ENCODE data around the gene CISH.
A peak's percentile ranks its signal among the peaks of the same experiment; 100 is the strongest.

The CISH gene

GRCh38 chr3:50656417-50657195 is 45.0 kb upstream of the CISH start:
- TF ChIP-seq, protein P1, sequence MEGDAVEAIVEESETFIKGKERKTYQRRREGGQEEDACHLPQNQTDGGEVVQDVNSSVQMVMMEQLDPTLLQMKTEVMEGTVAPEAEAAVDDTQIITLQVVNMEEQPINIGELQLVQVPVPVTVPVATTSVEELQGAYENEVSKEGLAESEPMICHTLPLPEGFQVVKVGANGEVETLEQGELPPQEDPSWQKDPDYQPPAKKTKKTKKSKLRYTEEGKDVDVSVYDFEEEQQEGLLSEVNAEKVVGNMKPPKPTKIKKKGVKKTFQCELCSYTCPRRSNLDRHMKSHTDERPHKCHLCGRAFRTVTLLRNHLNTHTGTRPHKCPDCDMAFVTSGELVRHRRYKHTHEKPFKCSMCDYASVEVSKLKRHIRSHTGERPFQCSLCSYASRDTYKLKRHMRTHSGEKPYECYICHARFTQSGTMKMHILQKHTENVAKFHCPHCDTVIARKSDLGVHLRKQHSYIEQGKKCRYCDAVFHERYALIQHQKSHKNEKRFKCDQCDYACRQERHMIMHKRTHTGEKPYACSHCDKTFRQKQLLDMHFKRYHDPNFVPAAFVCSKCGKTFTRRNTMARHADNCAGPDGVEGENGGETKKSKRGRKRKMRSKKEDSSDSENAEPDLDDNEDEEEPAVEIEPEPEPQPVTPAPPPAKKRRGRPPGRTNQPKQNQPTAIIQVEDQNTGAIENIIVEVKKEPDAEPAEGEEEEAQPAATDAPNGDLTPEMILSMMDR (IDR thresholded peaks at IDR 0.05; ENCODE audit: insufficient read depth, low read depth, low read length, missing control alignments): no peak
- DNase-seq (ENCODE audit: low read depth): no peak
- no peak overlapping the region for H3K4me3 ChIP-seq (ENCODE audit: low read depth, low read length)

DNA sequence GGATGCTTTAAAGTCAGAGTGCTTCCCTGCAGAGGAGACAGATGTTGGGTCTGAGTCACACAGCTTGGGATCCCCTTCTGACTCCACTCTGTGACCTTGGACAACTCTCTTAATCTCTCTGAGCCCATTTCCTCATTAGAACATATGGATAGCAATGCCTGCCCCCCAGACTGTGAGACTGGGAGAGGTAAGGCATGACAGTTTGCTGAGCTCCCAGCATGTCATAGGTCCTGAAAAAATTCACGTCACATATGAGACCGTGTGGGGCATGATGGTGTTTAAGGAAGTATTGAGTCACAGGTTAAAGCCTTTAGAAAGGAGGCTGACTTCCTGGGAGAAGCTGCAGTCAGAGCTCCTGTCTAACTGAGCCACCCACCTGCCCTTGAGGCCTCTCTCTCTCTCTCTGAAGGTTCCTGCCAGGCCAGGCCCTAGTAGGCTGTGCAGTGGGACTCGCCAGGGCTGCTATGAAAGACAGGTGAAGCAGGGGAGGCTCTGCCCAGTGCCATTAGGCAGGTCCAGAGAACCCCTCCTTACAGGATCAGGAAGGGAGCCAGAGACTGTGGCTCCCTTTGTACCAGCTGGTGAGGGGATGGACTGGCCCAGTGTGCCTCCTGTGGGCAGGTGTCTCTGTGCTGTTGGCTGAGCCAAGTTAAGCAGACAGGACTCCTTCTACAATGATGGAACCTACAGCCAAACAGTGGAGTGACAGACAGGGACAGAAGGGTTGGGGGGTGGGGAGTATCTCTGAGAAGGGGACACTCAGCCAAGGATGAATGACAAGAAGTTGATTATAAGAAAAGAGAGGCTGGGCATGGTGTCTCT is 43.6 kb upstream of the CISH start:
- H3K4me3 ChIP-seq (ENCODE audit: low read depth, low read length): no peak overlapping the region
- TF ChIP-seq, protein P1 (IDR thresholded peaks at IDR 0.05; ENCODE audit: insufficient read depth, low read depth, low read length, missing control alignments): no peak
- no peak for DNase-seq (ENCODE audit: low read depth)

- no peak for DNase-seq (ENCODE audit: low read depth)
- no peak overlapping the region for H3K4me3 ChIP-seq (ENCODE audit: low read depth, low read length)
- TF ChIP-seq, protein P1 (IDR thresholded peaks at IDR 0.05; ENCODE audit: insufficient read depth, low read depth, low read length, missing control alignments): no peak
Measured at GRCh38 chr3:50653937-50654595, 42.5 kb upstream of the CISH start.

GRCh38 chr3:50652709-50653108 is 41.1 kb upstream of the CISH start:
- peak; percentile 54 for DNase-seq (ENCODE audit: low read depth)
- TF ChIP-seq, protein P1 (IDR thresholded peaks at IDR 0.05; ENCODE audit: insufficient read depth, low read depth, low read length, missing control alignments): peak; percentile 46
- no peak overlapping the region for H3K4me3 ChIP-seq (ENCODE audit: low read depth, low read length)

DNA sequence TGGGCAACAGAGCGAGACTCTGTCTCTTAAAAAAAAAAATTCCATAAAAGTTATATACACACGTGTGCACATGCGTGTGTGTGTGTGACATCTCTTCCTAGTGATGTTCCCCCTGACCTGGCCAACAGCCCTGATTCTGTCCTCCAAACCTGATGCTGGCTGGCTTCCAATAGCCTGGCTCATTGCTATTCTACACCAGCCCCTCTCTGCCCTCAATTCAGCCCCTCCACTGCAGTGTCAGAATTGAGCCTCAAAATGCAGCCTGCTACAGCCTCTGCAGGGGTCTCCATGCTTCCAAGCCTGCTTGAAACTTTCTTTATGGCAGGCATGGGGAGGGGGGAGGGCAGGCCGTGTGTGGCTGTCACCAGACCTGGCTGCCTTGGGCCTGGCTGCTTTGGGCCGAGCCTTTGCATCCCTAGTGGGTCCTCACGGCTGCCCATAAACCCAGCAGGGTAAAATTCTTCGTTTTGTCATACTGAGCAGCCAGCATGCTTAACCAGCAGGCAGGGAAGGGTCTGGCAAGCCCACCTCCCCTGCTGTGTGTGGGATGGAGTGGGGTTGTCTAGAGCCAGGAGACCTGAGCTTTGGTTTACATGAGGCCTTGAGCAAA is 40.5 kb upstream of the CISH start:
- no peak overlapping the region for H3K4me3 ChIP-seq (ENCODE audit: low read depth, low read length)
- DNase-seq (ENCODE audit: low read depth): no peak
- TF ChIP-seq, protein P1 (IDR thresholded peaks at IDR 0.05; ENCODE audit: insufficient read depth, low read depth, low read length, missing control alignments): no peak

GRCh38 chr3:50651445-50651844 is 39.9 kb upstream of the CISH start:
- no peak for DNase-seq (ENCODE audit: low read depth)
- H3K4me3 ChIP-seq (ENCODE audit: low read depth, low read length): no peak overlapping the region
- TF ChIP-seq, protein P1 (IDR thresholded peaks at IDR 0.05; ENCODE audit: insufficient read depth, low read depth, low read length, missing control alignments): no peak
